Epithelial cell of esophagus (primary cell): ENCODE data around the gene IMPA2.

ENCODE experiments used
- DNase-seq: peaks from one replicate; pipeline ENCODE4 v3.0.0; 2010; ENCODE audit warnings: low read depth
- H3K4me3 ChIP-seq: 2 replicates; pipeline ENCODE4 v1.5.1; 2011; ENCODE audit warnings: mild to moderate bottlenecking, low read length, control low read depth
- TF ChIP-seq, protein P1 (sequence below): IDR thresholded peaks from 2 replicates; pipeline ENCODE4 v1.5.1; 2011; ENCODE audit warnings: low read depth, mild to moderate bottlenecking, low read length, control low read depth, inconsistent platforms; ENCODE audit not compliant: insufficient read depth; ENCODE audit errors: missing control alignments

Gene IMPA2

DNA sequence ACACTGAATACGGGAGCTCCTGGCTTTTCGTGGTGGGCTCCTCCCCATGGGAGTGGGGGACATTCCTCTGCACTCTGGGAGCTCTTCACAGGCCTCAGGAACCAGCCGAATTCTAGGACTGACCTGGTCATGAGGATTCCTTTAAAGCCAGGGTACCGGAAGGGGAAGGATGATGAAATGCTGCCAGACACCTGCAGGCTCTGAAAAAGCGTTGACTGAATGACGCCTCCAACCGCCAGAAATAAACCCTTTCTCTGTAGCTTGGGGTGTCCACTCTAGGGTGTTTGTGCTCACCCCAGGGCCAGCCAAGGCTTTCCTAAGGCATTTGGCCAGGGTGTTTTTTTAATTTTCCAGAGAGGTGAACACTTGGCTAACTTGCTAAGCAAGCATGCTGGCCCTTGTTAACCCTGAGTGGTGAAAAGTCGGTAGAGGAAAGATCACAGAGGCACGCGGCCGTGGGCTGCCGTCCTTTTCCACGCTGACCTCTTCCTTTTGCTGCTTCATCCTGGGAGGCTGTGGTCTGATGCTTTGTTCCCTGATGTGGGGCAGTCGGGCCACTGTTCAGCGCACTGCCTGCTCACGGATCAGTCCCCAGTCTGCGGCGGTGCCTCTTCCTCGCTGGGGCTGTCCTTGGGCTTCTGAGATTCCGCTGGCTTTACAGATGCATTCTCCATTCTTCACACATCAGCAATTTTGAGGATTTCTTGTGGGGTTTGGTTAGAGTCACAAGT, 32.0 kb downstream of the IMPA2 start:
- DNase-seq, result no peak
- TF ChIP-seq, protein P1, sequence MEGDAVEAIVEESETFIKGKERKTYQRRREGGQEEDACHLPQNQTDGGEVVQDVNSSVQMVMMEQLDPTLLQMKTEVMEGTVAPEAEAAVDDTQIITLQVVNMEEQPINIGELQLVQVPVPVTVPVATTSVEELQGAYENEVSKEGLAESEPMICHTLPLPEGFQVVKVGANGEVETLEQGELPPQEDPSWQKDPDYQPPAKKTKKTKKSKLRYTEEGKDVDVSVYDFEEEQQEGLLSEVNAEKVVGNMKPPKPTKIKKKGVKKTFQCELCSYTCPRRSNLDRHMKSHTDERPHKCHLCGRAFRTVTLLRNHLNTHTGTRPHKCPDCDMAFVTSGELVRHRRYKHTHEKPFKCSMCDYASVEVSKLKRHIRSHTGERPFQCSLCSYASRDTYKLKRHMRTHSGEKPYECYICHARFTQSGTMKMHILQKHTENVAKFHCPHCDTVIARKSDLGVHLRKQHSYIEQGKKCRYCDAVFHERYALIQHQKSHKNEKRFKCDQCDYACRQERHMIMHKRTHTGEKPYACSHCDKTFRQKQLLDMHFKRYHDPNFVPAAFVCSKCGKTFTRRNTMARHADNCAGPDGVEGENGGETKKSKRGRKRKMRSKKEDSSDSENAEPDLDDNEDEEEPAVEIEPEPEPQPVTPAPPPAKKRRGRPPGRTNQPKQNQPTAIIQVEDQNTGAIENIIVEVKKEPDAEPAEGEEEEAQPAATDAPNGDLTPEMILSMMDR, result no peak
- H3K4me3 ChIP-seq, result no peak overlapping the region

DNA sequence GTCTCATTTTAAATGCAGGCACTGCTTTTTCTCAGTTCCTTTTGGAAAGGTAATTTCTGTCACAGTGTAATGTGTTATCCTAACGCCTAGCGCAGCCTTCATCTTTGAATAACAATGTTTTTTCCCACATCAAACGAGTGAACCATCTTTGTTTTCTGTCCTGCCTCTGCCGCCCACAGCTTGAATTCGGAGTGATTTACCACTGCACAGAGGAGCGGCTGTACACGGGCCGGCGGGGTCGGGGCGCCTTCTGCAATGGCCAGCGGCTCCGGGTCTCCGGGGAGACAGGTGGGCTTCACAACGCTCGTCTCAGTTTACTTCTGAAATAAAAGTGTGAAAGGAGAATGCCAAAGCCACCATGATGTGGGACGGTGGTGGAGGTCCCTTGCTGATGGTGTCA, 32.8 kb downstream of the IMPA2 start:
- TF ChIP-seq, protein P1, result no peak
- DNase-seq, result no peak

DNA sequence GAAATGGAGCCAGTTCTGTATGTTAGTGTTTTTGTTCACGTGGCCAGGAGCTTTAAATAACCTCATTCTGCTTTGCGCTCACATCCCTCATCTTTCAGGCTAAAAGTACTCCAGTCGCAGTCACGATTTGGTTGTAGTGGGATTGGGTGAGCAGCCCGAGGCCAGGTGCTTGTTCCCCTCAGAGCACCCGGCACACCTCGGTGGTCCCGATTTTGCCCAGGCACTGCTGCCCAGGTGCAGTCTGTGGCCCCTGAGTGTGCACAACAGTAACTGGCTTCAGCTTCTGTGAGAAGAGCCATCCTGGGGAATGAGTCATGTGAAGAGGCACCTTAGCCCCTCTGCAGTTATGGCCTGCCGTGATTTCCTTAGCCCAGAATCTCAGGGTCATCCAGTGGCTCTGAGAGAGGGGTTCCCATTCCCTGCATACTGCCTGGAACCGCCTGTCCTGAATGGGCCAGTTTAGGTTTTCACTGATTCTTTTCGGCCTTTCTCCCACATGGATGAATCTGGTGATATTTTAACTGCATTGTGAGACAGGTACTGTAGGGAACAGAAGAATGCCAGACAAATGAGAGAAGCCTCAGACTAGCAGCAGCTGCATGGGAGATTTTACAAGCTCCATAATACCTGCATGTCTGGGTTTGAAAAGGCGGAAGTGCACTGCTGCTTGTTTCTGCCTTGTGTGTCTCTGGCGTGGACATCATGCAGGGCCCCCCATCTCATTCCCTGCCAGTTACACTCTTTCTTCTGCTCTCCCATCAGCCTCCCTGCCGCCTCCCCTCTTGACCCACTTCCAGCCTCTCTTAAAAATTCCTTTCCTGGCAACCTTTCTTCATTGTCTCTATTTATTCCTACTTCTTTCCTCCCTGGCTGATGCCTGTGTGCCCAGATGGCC, 33.5 kb downstream of the IMPA2 start:
- TF ChIP-seq, protein P1, result no peak
- H3K4me3 ChIP-seq, result no peak overlapping the region
- no peak for DNase-seq

More for the DNA sequence above, 32.8 kb downstream of the IMPA2 start:
- no peak overlapping the region for H3K4me3 ChIP-seq

DNA sequence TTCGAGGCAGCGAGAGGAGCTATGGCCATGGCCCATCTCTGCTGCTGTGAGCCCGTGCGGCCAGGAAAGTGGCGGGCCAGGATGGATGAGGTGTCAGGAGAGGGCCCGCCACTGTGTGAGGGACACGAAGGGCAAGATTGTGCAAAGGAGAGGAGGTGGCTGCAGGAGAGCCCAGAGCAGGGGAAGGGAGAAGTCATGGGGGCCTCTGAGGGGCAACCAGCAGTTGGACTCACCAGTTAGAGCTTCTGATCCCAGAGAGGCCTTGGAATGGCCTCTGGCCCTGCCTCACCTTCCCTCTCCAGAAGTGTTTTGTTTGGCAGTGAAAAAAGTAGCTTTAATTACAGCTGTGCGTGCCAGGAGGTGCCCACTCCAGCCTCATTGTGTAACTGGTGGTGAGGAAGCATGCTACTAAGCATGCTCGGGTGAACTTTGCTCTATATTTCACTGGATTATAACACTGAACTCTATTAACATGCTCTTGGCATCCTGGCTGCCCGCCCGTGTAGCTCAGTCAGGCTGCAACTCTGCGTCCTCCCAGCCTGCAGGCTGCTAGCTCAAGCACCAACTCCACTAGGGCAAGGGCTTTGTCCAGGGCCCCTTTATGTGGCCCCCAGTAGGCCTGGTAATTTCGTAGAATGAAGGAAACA, 34.2 kb downstream of the IMPA2 start:
- TF ChIP-seq, protein P1, result no peak
- DNase-seq, result peak; percentile 90
- H3K4me3 ChIP-seq, result no peak overlapping the region

DNA sequence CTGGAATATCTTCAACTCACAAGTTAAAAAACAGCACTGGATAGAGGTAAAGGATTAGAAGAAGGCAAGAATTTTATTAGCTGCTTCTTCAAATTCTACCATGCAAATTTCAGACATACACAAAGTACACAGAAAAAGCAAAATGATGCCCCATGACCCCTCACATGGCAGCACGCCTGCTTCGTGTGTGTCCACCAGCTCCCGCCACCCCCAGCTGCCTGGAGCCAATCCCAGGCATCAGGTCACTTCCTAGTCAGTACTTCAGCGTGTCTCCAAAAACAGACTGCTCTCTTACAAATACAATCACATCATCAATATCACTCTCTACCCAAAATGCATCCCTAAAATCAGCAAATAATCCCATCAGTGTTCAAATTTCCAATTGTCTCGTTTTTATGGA, 35.8 kb downstream of the IMPA2 start:
- H3K4me3 ChIP-seq, result no peak overlapping the region
- TF ChIP-seq, protein P1, result no peak
- DNase-seq, result no peak

DNA sequence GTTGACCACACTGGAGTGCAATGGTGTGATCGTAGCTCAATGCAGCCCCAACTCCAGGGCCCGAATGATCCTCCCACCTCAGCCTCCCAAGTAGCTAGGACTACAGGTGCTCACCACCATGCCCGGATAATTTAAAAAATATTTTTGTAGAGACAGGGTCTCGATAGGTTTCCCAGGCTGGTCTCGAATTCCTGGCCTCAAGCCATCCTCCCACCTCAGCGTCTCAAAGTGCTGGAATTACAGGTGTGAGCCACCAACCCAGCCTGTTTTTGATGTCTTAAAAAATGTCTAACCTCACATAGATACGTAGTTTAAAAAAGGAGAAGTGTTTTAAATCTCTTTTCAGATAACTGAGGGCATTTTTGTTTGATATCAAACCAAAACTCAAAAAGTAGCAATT, 37.6 kb downstream of the IMPA2 start:
- no peak overlapping the region for H3K4me3 ChIP-seq
- no peak for DNase-seq
- TF ChIP-seq, protein P1, result no peak
